K562 (cell line): Measurements from ENCODE around the gene GABPB2. TPM values are rescaled to one million over a fixed set of nuclear protein-coding genes. Genes with fewer than 3 reads are reported as not detected.

Experiments
- ELF4 ChIP-seq: fragments of 450-650 bp; formaldehyde crosslinking; IDR thresholded peaks from 2 replicates; pipeline ENCODE4 v1.4.0; 2022; ENCODE audit warnings: missing genetic modification characterization
- ELK3 ChIP-seq: fragments of 450-650 bp; formaldehyde crosslinking; IDR thresholded peaks from 2 replicates; pipeline ENCODE4 v1.4.0; 2020; ENCODE audit warnings: mild to moderate bottlenecking
- FOXA1 ChIP-seq: fragments of 450-650 bp; IDR thresholded peaks from 2 replicates; pipeline ENCODE4 v1.6.1; 2016; ENCODE audit warnings: mild to moderate bottlenecking, borderline replicate concordance
- FOXP4 ChIP-seq: sonication (generic); formaldehyde crosslinking; IDR thresholded peaks from 2 replicates; pipeline ENCODE4 v1.8.0; 2022; ENCODE audit warnings: mild to moderate bottlenecking, missing genetic modification reagents, borderline replicate concordance
- GTF2F1 ChIP-seq: IDR thresholded peaks from 2 replicates; pipeline ENCODE4 v1.6.1; 2011; ENCODE audit warnings: low read depth, low read length, improper control_type of control experiment
- HDAC6 ChIP-seq: IDR thresholded peaks from 2 replicates; pipeline ENCODE4 v1.6.1; 2012; ENCODE audit warnings: low read depth, mild to moderate bottlenecking, control low read depth, inconsistent platforms, low read length, moderate library complexity
- HNRNPLL ChIP-seq: fragments of 200-400 bp; formaldehyde crosslinking; IDR thresholded peaks from 2 replicates; pipeline ENCODE4 v1.6.1; 2017; ENCODE audit warnings: low read length, low read depth, mild to moderate bottlenecking; ENCODE audit not compliant: poor library complexity, severe bottlenecking
- LEF1 ChIP-seq: fragments of 450-650 bp; IDR thresholded peaks from 2 replicates; pipeline ENCODE4 v1.6.1; 2016; ENCODE audit warnings: mild to moderate bottlenecking
- MAZ ChIP-seq, 2 experiments: fragments of 450-650 bp in 1 of 2; sonication (generic) in 1 of 2; formaldehyde crosslinking; IDR thresholded peaks in 1 of 2; conservative IDR thresholded peaks in 1 of 2; 2 replicates each; pipeline versions ENCODE4 v1.4.0 to v1.5.0; 2020; ENCODE audit warnings: mild to moderate bottlenecking in 1 of 2, missing genetic modification reagents in 1 of 2
- NCOA6 ChIP-seq: fragments of 450-650 bp; IDR thresholded peaks from 2 replicates; pipeline ENCODE4 v1.6.1; 2017; ENCODE audit warnings: mild to moderate bottlenecking
- NR3C1 ChIP-seq: sonication (generic); formaldehyde crosslinking; IDR thresholded peaks from 2 replicates; pipeline ENCODE4 v1.8.1; 2022; ENCODE audit warnings: missing genetic modification reagents
- PML ChIP-seq: IDR thresholded peaks from 2 replicates; pipeline ENCODE4 v1.6.1; 2012; ENCODE audit warnings: low read length, inconsistent platforms
- RBBP5 ChIP-seq: fragments of 200-600 bp; sonication (generic); IDR thresholded peaks from 2 replicates; pipeline ENCODE4 v1.6.1; 2012; ENCODE audit warnings: borderline replicate concordance, mild to moderate bottlenecking, low read length, control low read depth, inconsistent platforms; ENCODE audit not compliant: insufficient read depth, poor library complexity, severe bottlenecking
- SMC3 ChIP-seq: conservative IDR thresholded peaks from 2 replicates; pipeline ENCODE4 v1.6.1; 2011; ENCODE audit warnings: low read depth, low read length, improper control_type of control experiment; ENCODE audit not compliant: insufficient read depth
- ZBTB34 ChIP-seq: fragments of 250-450 bp; sonication (Bioruptor Pico); IDR thresholded peaks from 2 replicates; pipeline ENCODE4 v1.8.0; 2021; ENCODE audit warnings: mild to moderate bottlenecking, moderate library complexity
- ZNF232 ChIP-seq: sonication (generic); formaldehyde crosslinking; IDR thresholded peaks from 2 replicates; pipeline ENCODE4 v1.8.0; 2022; ENCODE audit warnings: mild to moderate bottlenecking, missing genetic modification reagents
- ZNF324 ChIP-seq: fragments of 250-450 bp; sonication (Bioruptor Pico); IDR thresholded peaks from 2 replicates; pipeline ENCODE4 v1.4.0; 2020; ENCODE audit warnings: mild to moderate bottlenecking
- ZNF444 ChIP-seq: fragments of 250-450 bp; sonication (Bioruptor Pico); IDR thresholded peaks from 2 replicates; pipeline ENCODE4 v1.4.0; 2020; ENCODE audit warnings: mild to moderate bottlenecking, moderate library complexity
- ZNF449 ChIP-seq: fragments of 250-450 bp; sonication (Bioruptor Pico); IDR thresholded peaks from 2 replicates; pipeline ENCODE4 v1.8.0; 2022; ENCODE audit warnings: moderate library complexity, mild to moderate bottlenecking, inconsistent platforms
- ZNF830 ChIP-seq: fragments of 250-450 bp; sonication (Bioruptor Pico); IDR thresholded peaks from 2 replicates; pipeline ENCODE4 v1.5.0; 2021; ENCODE audit warnings: mild to moderate bottlenecking
- polyA plus RNA-seq, 8 experiments: library from polyadenylated mRNA; depleted of rRNA in 4 of 8; stranded (reverse) in 5 of 8; unstranded in 3 of 8; fragments of >200 nt; fragmentation: Nextera tagmentation in 2 of 8; fragmentation: Illumina TruSeq in 1 of 8; extraction: Ambion mirVana in 2 of 8; extraction: Trizol in 1 of 8; gene quantifications; 2 replicates each; pipeline versions ENCODE4 v1.2.1 to v1.2.3, GENCODE V29; 2011 to 2014; ENCODE audit warnings: inconsistent platforms in 1 of 8, missing spikeins in 1 of 8
- total RNA-seq, 7 experiments: library from RNA; depleted of rRNA in 6 of 7; stranded (reverse); fragments of >200 nt in 6 of 7; fragmentation: Illumina TruSeq in 2 of 7; extraction: Trizol in 2 of 7; gene quantifications; 2 replicates each; pipeline versions ENCODE4 v1.2.1 to v1.2.3, GENCODE V29; 2011 to 2021; ENCODE audit warnings: low replicate concordance in 1 of 7

GABPB2 gene
- total and polyA plus RNA-seq, 9 of the 15 experiments (the other 6 are each of a cell fraction or from before 2014, with no cell fraction given) = 2.2 to 13.3 (median 6.1) TPM

GRCh38 chr1:151059109-151060006, 11.2 kb upstream of the GABPB2 start, which contains the start of gene CDC42SE1 (continued):
- TF ChIP-seq ZBTB34 (CRISPR knock-in tag) (no peak), ZNF232 (CRISPR knock-in tag) (0 out of 2 replicates have a peak, but pooled peaks have one; percentile 69), RBBP5 (peak; percentile 73), MAZ (CRISPR knock-in tag; conservative IDR thresholded peaks at IDR 0.05 in 1 of 2, IDR thresholded peaks at IDR 0.05 in 1 of 2) (peak; percentile 94 to 95), NCOA6 (no peak), ELF4 (CRISPR knock-in tag) (0 out of 2 replicates have a peak, but pooled peaks have one; percentile 29), SMC3 (peak; percentile 48), ELK3 (CRISPR knock-in tag) (0 out of 2 replicates have a peak, but pooled peaks have one; percentile 35), ZNF324 (CRISPR knock-in tag) (no peak), HDAC6 (no peak), ZNF444 (CRISPR knock-in tag) (no peak), ZNF449 (CRISPR knock-in tag) (no peak), NR3C1 (CRISPR knock-in tag) (peak; percentile 86; the same call in 1 of the 2 replicates), ZNF830 (CRISPR knock-in tag) (0 out of 2 replicates have a peak, but pooled peaks have one; percentile 22), HNRNPLL (peak; percentile 51), GTF2F1 (0 out of 2 replicates have a peak, but pooled peaks have one; percentile 66), FOXA1 (no peak), FOXP4 (CRISPR knock-in tag) (0 out of 2 replicates have a peak, but pooled peaks have one; percentile 47), PML (peak; percentile 72; the same call in 1 of the 2 replicates), LEF1 (peak; percentile 42; the same call in 1 of the 2 replicates)
